Calu3 (cell line): ENCODE measurements around the gene SHC1. TPM values are rescaled to one million over a fixed set of nuclear protein-coding genes. Genes with fewer than 3 reads are reported as not detected.
A peak's percentile ranks its signal among the peaks of the same experiment; 100 is the strongest.

ENCODE experiments used
- BruUV-seq: library from RNA; stranded (reverse); fragments of 400-500 nt; replicated peaks from 2 replicates; lab custom pipeline; 2021; lab: Mats Ljungman, UMichigan
- CTCF ChIA-PET: fragments of 300-600 bp; sonication (Branson Sonifier 250); formaldehyde crosslinking; loops from one replicate; lab custom pipeline; 2022; ENCODE audit warnings: antibody characterized with exemption; lab: Charles Lee
- DNase-seq: peaks from one replicate; pipeline ENCODE4 v3.0.0; 2022
- H3K27ac Mint-ChIP-seq: one replicate; pipeline ENCODE4 v1.8.0; 2022; ENCODE audit warnings: mixed read lengths; ENCODE audit not compliant: unreplicated experiment
- H3K27me3 Mint-ChIP-seq: one replicate; pipeline ENCODE4 v1.8.0; 2022; ENCODE audit warnings: mixed read lengths; ENCODE audit not compliant: unreplicated experiment
- H3K36me3 Mint-ChIP-seq: one replicate; pipeline ENCODE4 v1.8.0; 2022; ENCODE audit warnings: mild to moderate bottlenecking, moderate library complexity, mixed read lengths; ENCODE audit not compliant: insufficient read depth, unreplicated experiment
- H3K4me1 Mint-ChIP-seq: one replicate; pipeline ENCODE4 v1.8.0; 2022; ENCODE audit warnings: mild to moderate bottlenecking, low read depth, mixed read lengths; ENCODE audit not compliant: unreplicated experiment
- H3K4me3 Mint-ChIP-seq: one replicate; pipeline ENCODE4 v1.8.0; 2022; ENCODE audit warnings: mild to moderate bottlenecking, low read depth, moderate library complexity, mixed read lengths; ENCODE audit not compliant: unreplicated experiment
- H3K9me3 Mint-ChIP-seq: one replicate; pipeline ENCODE4 v1.8.0; 2022; ENCODE audit warnings: low read depth, mixed read lengths; ENCODE audit not compliant: unreplicated experiment
- intact Hi-C: fragments of 100-400 bp; cut with micrococcal nuclease; formaldehyde crosslinking; loops from one replicate; pipeline ENCODE4 v1.10.0; 2022; ENCODE audit not compliant: unreplicated experiment
- total RNA-seq: library from RNA; stranded (reverse); gene quantifications from 2 replicates; pipeline ENCODE4 v1.2.3, GENCODE V29; 2022
- TF ChIP-seq, protein P1 (sequence below): fragments of 200-600 bp; IDR thresholded peaks from one replicate; pipeline ENCODE4 v1.8.0; 2022; ENCODE audit warnings: antibody characterized with exemption; ENCODE audit not compliant: unreplicated experiment

Gene SHC1
- total RNA-seq, 1 experiment from 2014 or later, result 77.5 TPM

DNA sequence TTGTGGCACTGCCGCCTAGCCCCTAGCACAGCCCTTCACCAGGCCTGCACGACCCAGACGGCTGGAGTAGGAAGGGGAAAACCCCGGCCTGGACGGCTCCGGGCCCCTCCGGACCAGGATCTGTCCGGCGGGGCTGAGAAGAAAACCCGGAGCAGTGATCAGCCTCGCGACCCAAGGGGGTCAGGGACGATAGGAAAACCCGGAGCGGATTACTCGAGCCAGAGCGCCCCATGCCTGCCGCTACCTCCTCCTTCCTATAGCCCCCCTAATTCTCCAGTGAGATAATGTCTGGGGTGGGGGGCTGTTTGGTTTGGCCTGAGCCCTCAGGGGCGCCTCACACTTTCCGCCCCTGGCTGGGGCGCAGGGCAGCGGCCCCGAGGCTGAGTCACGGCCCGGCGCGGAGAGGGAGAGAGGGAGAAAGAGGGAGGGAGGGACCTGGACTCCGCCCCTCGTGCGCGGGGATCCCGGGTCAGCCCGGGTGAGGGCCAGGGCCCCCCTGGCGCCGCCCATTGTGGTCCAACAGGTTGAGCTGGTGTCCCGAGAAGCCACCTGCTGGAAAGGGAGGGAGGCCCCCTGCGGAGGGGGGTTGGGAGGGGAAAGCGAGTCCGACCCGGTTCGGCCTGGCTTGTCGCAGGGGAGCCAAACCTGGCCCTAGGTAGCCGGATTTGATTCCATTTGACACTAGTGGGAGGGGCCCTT is 30.3 kb upstream of the SHC1 start:
- H3K9me3 Mint-ChIP-seq, result no peaks in the 10 kb centered on the region
- H3K27ac Mint-ChIP-seq, result peak overlapping the region; percentile 93
- peak; percentile 100 for DNase-seq
- H3K27me3 Mint-ChIP-seq, result no peaks in the 10 kb centered on the region
- H3K36me3 Mint-ChIP-seq, result peaks cover 66% of the 10 kb centered on the region
- intact Hi-C loops, result loop anchor here (1.0 to 10.0 kb wide), 2 partner anchors 27 to 54 kb away; partner anchors contain the start of genes ADAM15 and CKS1B
- no TSS peak for BruUV-seq
- CTCF ChIA-PET, result interaction anchor here (0.6 to 2.4 kb wide), 8 partner anchors 9 to 138 kb away, joined by 3 to 15 read pairs (median 4); partner anchors contain the start of genes FLAD1 and PYGO2
- peaks cover 48% of the 10 kb centered on the region for H3K4me1 Mint-ChIP-seq
- TF ChIP-seq, protein P1, sequence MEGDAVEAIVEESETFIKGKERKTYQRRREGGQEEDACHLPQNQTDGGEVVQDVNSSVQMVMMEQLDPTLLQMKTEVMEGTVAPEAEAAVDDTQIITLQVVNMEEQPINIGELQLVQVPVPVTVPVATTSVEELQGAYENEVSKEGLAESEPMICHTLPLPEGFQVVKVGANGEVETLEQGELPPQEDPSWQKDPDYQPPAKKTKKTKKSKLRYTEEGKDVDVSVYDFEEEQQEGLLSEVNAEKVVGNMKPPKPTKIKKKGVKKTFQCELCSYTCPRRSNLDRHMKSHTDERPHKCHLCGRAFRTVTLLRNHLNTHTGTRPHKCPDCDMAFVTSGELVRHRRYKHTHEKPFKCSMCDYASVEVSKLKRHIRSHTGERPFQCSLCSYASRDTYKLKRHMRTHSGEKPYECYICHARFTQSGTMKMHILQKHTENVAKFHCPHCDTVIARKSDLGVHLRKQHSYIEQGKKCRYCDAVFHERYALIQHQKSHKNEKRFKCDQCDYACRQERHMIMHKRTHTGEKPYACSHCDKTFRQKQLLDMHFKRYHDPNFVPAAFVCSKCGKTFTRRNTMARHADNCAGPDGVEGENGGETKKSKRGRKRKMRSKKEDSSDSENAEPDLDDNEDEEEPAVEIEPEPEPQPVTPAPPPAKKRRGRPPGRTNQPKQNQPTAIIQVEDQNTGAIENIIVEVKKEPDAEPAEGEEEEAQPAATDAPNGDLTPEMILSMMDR, result no peak
- peak overlapping the region; percentile 94 for H3K4me3 Mint-ChIP-seq

DNA sequence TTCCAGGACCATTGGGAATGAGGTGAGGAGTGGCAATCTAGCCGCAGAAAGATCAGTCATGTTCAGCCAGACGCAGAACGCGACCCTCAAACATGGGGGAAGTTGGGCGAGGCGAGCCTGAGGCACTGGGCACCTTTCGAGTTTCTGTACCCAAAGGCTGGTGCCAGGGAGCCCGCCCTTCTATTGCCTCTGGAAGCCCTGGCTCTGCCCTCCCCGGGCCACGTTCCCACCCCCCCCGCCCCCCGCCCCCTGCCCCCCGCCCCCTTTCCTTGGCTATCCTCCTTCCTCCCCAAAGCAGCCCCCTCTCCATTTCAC is 29.8 kb upstream of the SHC1 start:
- DNase-seq, result no peak
- Mint-ChIP-seq H3K4me1 (peaks cover 46% of the 10 kb centered on the region), H3K36me3 (peaks cover 66% of the 10 kb centered on the region), H3K27me3 (no peaks in the 10 kb centered on the region), H3K4me3 (peak overlapping the region; percentile 94), H3K27ac (peak overlapping the region; percentile 93), H3K9me3 (no peaks in the 10 kb centered on the region)
- BruUV-seq, result no TSS peak
- CTCF ChIA-PET, result interaction anchor here (0.9 to 2.6 kb wide), 6 partner anchors 12 to 39 kb away, joined by 4 to 15 read pairs (median 8); partner anchors contain the start of genes FLAD1 and PYGO2
- TF ChIP-seq, protein P1, result no peak
- intact Hi-C loops, result loop anchor here (10.0 kb wide), 1 partner anchor 54 kb away; the partner anchor contains the start of gene ADAM15

DNA sequence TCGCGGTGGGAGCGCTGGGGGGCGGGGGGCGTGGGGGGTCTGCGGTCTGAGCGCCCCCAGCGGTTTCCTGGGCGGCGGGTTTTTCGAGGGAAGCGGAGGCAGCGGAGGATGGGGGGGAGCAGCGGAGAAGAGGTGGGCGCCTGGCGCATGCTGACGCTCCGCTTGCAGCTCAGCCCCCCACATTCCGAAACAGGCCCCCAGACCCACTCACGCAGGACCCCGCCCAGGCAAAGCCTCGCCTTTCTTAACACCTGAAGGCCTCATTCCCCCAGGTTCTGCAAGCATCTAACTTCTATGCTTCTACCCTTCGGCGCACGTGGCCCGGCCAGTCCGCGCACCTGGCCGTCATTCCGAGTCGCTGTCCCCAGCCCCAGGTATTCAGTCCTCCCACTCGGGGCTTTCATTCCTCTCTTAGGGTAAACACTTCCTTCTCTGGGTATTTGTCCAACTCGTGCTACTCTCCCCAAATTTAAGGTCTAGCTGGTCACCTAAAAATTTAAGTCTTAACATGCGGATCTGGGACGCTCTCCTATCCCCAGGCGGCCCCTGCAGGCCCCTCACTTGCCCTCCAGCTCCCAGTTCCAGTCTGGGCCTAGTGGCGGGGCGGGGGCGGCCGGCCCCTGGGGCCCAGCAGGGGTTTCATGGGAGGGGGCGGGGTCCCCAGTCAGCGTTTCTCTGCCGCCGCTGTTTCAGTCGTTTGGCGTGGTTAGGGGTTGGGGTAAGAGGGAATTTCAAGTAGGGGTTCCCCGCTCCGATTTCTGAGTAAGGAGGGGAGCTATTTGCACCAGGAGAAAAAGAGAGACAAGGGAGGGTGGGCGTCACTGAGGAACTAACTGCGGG is 29.2 kb upstream of the SHC1 start:
- no peaks in the 10 kb centered on the region for H3K27me3 Mint-ChIP-seq
- peaks cover 43% of the 10 kb centered on the region for H3K4me1 Mint-ChIP-seq
- no TSS peak for BruUV-seq
- H3K36me3 Mint-ChIP-seq, result peaks cover 66% of the 10 kb centered on the region
- peak; percentile 59 for DNase-seq
- H3K9me3 Mint-ChIP-seq, result no peaks in the 10 kb centered on the region
- peak overlapping the region; percentile 94 for H3K4me3 Mint-ChIP-seq
- CTCF ChIA-PET, result interaction anchor here (0.6 to 2.6 kb wide), 9 partner anchors 12 to 1888 kb away, joined by 3 to 15 read pairs (median 7); partner anchors contain the start of genes FLAD1, PBXIP1 and PYGO2
- TF ChIP-seq, protein P1, result no peak
- intact Hi-C loops, result loop anchor here (10.0 kb wide), 1 partner anchor 55 kb away; the partner anchor contains the start of gene ADAM15
- H3K27ac Mint-ChIP-seq, result peak overlapping the region; percentile 93

DNA sequence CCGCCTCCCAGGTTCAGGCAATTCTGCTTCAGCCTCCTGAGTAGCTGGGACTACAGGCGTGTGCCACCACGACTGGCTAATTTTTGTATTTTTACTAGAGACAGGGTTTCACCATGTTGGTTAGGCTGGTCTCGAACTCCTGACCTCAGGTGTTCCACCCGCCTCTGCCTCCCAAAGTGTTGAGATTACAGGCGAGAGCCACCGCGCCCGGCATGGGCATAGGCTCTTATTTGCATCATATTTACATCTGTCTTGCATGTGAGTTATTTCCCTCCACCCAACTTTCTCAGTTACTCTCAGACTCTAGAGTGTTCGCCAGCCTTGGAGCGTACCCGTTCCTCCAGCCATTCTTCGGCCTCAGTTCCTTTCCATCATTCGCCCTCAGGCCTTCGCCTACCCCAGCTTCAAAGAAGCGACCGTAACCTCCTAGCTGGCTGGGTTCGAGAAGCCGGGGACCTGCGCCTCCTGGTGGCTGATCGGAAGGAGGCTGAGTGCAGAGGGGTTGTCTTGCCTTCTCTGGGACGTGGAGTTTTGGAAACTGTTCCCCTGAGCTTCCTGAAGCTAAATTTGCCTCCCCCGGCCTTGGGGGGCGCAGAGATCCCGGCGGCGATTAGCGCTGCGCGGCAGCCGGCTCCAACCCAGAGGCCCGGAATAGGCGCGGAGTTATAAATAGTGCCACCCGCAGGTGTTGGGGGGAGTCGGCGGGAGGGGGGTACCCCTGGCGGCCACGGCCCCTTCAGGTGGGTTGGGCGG is 28.4 kb upstream of the SHC1 start:
- intact Hi-C loops, result no loop called here
- Mint-ChIP-seq H3K27ac (peak overlapping the region; percentile 64), H3K36me3 (peaks cover 65% of the 10 kb centered on the region), H3K4me3 (peak overlapping the region; percentile 94), H3K27me3 (no peaks in the 10 kb centered on the region), H3K9me3 (no peaks in the 10 kb centered on the region), H3K4me1 (peaks cover 35% of the 10 kb centered on the region)
- peak; percentile 72 for DNase-seq
- BruUV-seq, result no TSS peak
- CTCF ChIA-PET, result interaction anchor here (1.2 to 2.6 kb wide), 6 partner anchors 15 to 43 kb away, joined by 3 to 15 read pairs (median 8); partner anchors contain the start of genes FLAD1, PBXIP1 and PYGO2
- TF ChIP-seq, protein P1, result peak; percentile 96
